HepG2 (cell line): ENCODE data around the gene USP24. TPM values are rescaled to one million over a fixed set of nuclear protein-coding genes. Genes with fewer than 3 reads are reported as not detected.

Experiments
- ARID5B ChIP-seq: IDR thresholded peaks from 2 replicates; pipeline ENCODE4 v1.4.0; 2020; ENCODE audit warnings: mild to moderate bottlenecking, missing genetic modification reagents
- CHCHD3 ChIP-seq: sonication (generic); formaldehyde crosslinking; IDR thresholded peaks from 2 replicates; pipeline ENCODE4 v1.8.0; 2022; ENCODE audit warnings: mild to moderate bottlenecking, missing genetic modification reagents, moderate library complexity
- FIP1L1 ChIP-seq: fragments of 200-400 bp; formaldehyde crosslinking; IDR thresholded peaks from 2 replicates; pipeline ENCODE4 v1.6.1; 2018; ENCODE audit warnings: low read depth, mild to moderate bottlenecking, low read length, moderate library complexity, borderline replicate concordance; ENCODE audit not compliant: insufficient read depth
- FOXA1 ChIP-seq, 2 experiments: fragments of 450-650 bp in 1 of 2; sonication (generic) in 1 of 2; formaldehyde crosslinking in 1 of 2; IDR thresholded peaks; 2 replicates each; pipeline versions ENCODE4 v1.4.0 to v1.6.1; 2016 to 2020; ENCODE audit warnings: missing genetic modification reagents in 1 of 2
- SCMH1 ChIP-seq: sonication (generic); formaldehyde crosslinking; IDR thresholded peaks from 2 replicates; pipeline ENCODE4 v1.9.0; 2021; ENCODE audit warnings: missing genetic modification reagents, mild to moderate bottlenecking, borderline replicate concordance
- SP1 ChIP-seq, 2 experiments: fragments of 450-650 bp in 1 of 2; sonication (generic) in 1 of 2; formaldehyde crosslinking in 1 of 2; IDR thresholded peaks; 2 replicates each; pipeline versions ENCODE4 v1.4.0 to v1.6.1; 2016 to 2020; ENCODE audit warnings: missing genetic modification reagents in 1 of 2
- THAP11 ChIP-seq: IDR thresholded peaks from 2 replicates; pipeline ENCODE4 v1.6.1; 2016; ENCODE audit warnings: missing biosample characterization, missing genetic modification reagents
- ZBTB7A ChIP-seq: sonication (generic); formaldehyde crosslinking; IDR thresholded peaks from 2 replicates; pipeline ENCODE4 v1.8.0; 2022; ENCODE audit warnings: mild to moderate bottlenecking, missing genetic modification reagents
- ZFP36 ChIP-seq: fragments of 150-350 bp; IDR thresholded peaks from 2 replicates; pipeline ENCODE4 v1.6.1; 2018; ENCODE audit warnings: borderline replicate concordance, low read length, low read depth; ENCODE audit not compliant: partially characterized antibody
- ZNF512 ChIP-seq: sonication (generic); formaldehyde crosslinking; IDR thresholded peaks from 2 replicates; pipeline ENCODE4 v1.4.0; 2020; ENCODE audit warnings: mild to moderate bottlenecking, missing genetic modification reagents
- ZNF558 ChIP-seq: sonication (generic); formaldehyde crosslinking; IDR thresholded peaks from 2 replicates; pipeline ENCODE4 v1.9.0; 2022; ENCODE audit warnings: mild to moderate bottlenecking, missing genetic modification reagents, borderline replicate concordance
- polyA plus RNA-seq, 8 experiments: library from polyadenylated mRNA; depleted of rRNA in 3 of 8; stranded (reverse) in 7 of 8; unstranded in 1 of 8; fragments of >200 nt; fragmentation: Illumina TruSeq in 4 of 8; extraction: Trizol in 4 of 8; gene quantifications; 2 replicates each; pipeline versions ENCODE4 v1.2.1 to v1.2.3, GENCODE V29; 2011 to 2016; ENCODE audit warnings: low read depth in 4 of 8, missing spikeins in 1 of 8, mixed read lengths in 1 of 8; ENCODE audit not compliant: insufficient read depth in 1 of 8
- total RNA-seq, 5 experiments: library from RNA; depleted of rRNA; stranded (reverse); fragments of >200 nt; fragmentation: Illumina TruSeq; extraction: Trizol; gene quantifications; 2 replicates each; pipeline ENCODE4 v1.2.3, GENCODE V29; 2016; ENCODE audit warnings: low read depth in 1 of 5

Gene USP24
- total and polyA plus RNA-seq, 2 of the 13 experiments (the other 11 are each of a cell fraction or from before 2014, with no cell fraction given): 18.8 to 47.6 TPM

- no peak for TF ChIP-seq SP1 (IDR thresholded peaks at IDR 0.05)
- TF ChIP-seq SP1 (CRISPR knock-in tag; IDR thresholded peaks at IDR 0.05): no peak
- TF ChIP-seq ARID5B (CRISPR knock-in tag): no peak
- TF ChIP-seq CHCHD3 (CRISPR knock-in tag): no peak
- TF ChIP-seq FOXA1 (IDR thresholded peaks at IDR 0.05): no peak
- TF ChIP-seq FOXA1 (CRISPR knock-in tag; IDR thresholded peaks at IDR 0.05): no peak
- TF ChIP-seq FIP1L1: no peak
- no peak for TF ChIP-seq ZNF558 (CRISPR knock-in tag)
- no peak for TF ChIP-seq ZFP36
- TF ChIP-seq SCMH1: no peak
- no peak for TF ChIP-seq THAP11
- TF ChIP-seq ZNF512: no peak
- no peak for TF ChIP-seq ZBTB7A (CRISPR knock-in tag)
These were observed 34.7 kb upstream of the USP24 start (continued) for GRCh38 chr1:55249646-55250398.
